Lower lobe of right lung (tissue), 2 donors: ENCODE results near the gene LUM. TPM values are rescaled to one million over a fixed set of nuclear protein-coding genes. Genes with fewer than 3 reads are reported as not detected.

ENCODE experiments used
- ATAC-seq, 2 donors: fragments of 200-7000 bp; cut with Tn5 transposase; one replicate each; pipeline ENCODE4 v1.9.1; 2020 to 2022; ENCODE audit warnings: mild to moderate bottlenecking in 2 of 2, moderate library complexity in 2 of 2
- DNase-seq: peaks from one replicate; pipeline ENCODE4 v3.0.0-alpha.2; 2020
- H3K27ac ChIP-seq: fragments of 200-600 bp; one replicate; pipeline ENCODE4 v1.8.0; 2022
- H3K27me3 ChIP-seq: fragments of 200-600 bp; one replicate; pipeline ENCODE4 v1.8.0; 2022; ENCODE audit warnings: low read depth
- H3K36me3 ChIP-seq: fragments of 200-600 bp; one replicate; pipeline ENCODE4 v1.8.0; 2022; ENCODE audit warnings: mild to moderate bottlenecking
- H3K4me1 ChIP-seq: fragments of 200-600 bp; one replicate; pipeline ENCODE4 v1.8.0; 2022
- H3K4me3 ChIP-seq: fragments of 200-600 bp; one replicate; pipeline ENCODE4 v1.8.0; 2022; ENCODE audit warnings: mild to moderate bottlenecking
- H3K9me3 ChIP-seq: fragments of 200-600 bp; one replicate; pipeline ENCODE4 v1.8.0; 2022
- intact Hi-C: fragments of 100-400 bp; cut with DNase I; formaldehyde crosslinking; loops from one replicate; pipeline ENCODE4 v1.11.0; 2022
- total RNA-seq: library from RNA; stranded (reverse); fragmentation: NEBNext Ultra II Directional; extraction: Animal tissue kit (Norgen Biotek cat#: 25700); gene quantifications from one replicate; pipeline ENCODE4 v1.2.1, GENCODE V29; 2021
- TF ChIP-seq, protein P1 (sequence below): fragments of 200-600 bp; IDR thresholded peaks from one replicate; pipeline ENCODE4 v1.8.0; 2022; ENCODE audit warnings: antibody characterized with exemption, mild to moderate bottlenecking
- donor health status: DM: no; HTN: yes; CAD: no; lungs with severe emphysema.

Gene LUM
- total RNA-seq, 1 donor from 2014 or later = 227 TPM

DNA sequence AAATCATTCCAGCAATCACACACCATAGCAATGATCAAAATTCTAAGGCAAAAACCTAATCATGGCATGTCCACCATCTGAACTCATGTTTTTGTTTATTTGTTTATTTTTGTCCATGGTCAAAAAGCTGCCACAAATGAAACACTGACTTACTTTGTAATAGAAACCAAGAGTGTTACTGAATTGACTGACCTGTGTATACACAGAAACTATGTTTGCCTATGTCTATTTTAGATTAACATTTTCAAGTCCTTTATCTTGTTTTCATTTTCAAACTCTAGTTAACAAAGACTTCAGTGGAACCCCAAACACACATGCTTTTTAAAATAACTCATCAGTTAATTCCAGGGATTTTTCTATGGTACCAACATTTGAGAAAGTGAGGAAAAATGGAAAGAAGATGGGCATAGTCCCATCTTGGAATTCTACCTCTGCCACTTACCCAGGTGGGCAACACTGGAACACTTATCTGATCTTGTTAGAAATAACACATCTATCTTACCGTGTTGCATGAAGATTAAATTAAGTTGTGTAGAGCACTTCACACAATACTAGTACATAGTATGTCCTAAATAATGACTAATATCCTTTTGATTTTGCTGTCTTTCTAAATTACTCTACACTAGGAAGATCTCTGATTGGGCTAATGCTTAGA, 6.4 kb downstream of the LUM start:
- intact Hi-C loops = no loop called here
- peak overlapping the region; percentile 17 for H3K4me3 ChIP-seq
- ATAC-seq = no peak
- no peak for DNase-seq
- H3K27ac ChIP-seq = no peak overlapping the region
- no peaks in the 10 kb centered on the region for H3K4me1 ChIP-seq
- TF ChIP-seq, protein P1, sequence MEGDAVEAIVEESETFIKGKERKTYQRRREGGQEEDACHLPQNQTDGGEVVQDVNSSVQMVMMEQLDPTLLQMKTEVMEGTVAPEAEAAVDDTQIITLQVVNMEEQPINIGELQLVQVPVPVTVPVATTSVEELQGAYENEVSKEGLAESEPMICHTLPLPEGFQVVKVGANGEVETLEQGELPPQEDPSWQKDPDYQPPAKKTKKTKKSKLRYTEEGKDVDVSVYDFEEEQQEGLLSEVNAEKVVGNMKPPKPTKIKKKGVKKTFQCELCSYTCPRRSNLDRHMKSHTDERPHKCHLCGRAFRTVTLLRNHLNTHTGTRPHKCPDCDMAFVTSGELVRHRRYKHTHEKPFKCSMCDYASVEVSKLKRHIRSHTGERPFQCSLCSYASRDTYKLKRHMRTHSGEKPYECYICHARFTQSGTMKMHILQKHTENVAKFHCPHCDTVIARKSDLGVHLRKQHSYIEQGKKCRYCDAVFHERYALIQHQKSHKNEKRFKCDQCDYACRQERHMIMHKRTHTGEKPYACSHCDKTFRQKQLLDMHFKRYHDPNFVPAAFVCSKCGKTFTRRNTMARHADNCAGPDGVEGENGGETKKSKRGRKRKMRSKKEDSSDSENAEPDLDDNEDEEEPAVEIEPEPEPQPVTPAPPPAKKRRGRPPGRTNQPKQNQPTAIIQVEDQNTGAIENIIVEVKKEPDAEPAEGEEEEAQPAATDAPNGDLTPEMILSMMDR = no peak
- H3K36me3 ChIP-seq = peaks cover 4% of the 10 kb centered on the region
- H3K27me3 ChIP-seq = no peaks in the 10 kb centered on the region
- no peaks in the 10 kb centered on the region for H3K9me3 ChIP-seq

DNA sequence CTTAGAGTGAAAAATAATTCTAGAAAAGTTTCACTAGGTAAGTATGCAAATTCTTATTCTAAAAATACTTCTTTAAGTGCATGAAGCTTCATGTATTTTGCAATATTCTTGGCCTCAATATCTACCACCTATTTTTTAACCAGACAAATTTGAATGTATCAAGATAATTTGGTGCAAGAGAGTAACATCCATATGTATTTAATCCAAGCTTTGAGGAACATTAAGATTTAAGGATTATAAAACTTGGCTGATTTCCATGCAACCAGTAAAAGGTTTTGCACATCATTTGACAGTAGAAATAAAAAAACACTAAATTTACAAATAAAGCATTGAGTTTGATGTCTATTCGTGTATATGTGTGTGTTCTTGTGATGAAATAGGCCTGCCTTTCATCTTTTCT, 7.7 kb downstream of the LUM start:
- Histone ChIP-seq H3K9me3 (no peaks in the 10 kb centered on the region), H3K4me3 (no peak overlapping the region), H3K36me3 (peaks cover 4% of the 10 kb centered on the region), H3K27me3 (no peaks in the 10 kb centered on the region), H3K27ac (no peak overlapping the region), H3K4me1 (peaks cover 6% of the 10 kb centered on the region)
- intact Hi-C loops = no loop called here
- DNase-seq (no peak), ATAC-seq (no peak)
- TF ChIP-seq, protein P1 = no peak

DNA sequence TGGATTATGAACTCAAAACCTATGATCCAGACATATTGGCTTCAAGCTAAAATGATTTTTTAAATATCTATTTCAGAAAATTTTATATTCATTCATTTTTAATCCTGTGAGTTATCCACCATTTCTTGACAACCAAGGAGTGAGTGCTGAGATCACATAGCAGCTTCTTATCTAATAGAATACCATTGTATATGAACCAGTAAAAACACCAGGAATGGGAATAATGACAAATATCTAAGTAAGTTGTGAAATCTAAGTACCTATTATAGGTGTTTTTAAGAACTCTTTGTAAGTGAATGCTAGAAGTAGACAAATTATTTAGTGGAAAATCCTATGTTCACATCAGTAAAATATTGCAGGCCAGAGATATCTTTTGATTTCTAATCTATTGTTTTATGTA, 8.2 kb downstream of the LUM start:
- Histone ChIP-seq H3K4me1 (peaks cover 6% of the 10 kb centered on the region), H3K27ac (no peak overlapping the region), H3K9me3 (no peaks in the 10 kb centered on the region), H3K36me3 (peaks cover 4% of the 10 kb centered on the region), H3K4me3 (no peak overlapping the region), H3K27me3 (no peaks in the 10 kb centered on the region)
- TF ChIP-seq, protein P1 = no peak
- DNase-seq (no peak), ATAC-seq (no peak)
- intact Hi-C loops = no loop called here

DNA sequence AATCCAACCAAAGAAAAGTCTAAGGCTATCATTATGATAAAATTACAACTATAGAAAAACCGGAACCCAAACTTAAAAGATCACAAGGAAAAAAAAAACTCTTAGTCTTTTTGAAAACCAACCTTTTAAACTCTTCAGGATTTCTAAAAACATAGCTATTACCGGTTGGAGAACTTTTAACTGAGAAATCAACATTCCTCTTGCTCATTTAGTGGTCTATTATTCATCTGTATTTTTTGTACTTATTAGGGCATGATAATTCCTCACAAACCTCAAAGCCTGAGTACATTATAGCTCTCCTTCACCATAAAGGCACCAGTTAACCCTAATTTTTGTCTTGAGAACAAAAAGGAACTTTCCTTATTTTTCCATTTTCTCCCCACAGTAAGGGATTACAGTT, 10.4 kb downstream of the LUM start:
- TF ChIP-seq, protein P1 = no peak
- Histone ChIP-seq H3K27ac (no peak overlapping the region), H3K9me3 (no peaks in the 10 kb centered on the region)

DNA sequence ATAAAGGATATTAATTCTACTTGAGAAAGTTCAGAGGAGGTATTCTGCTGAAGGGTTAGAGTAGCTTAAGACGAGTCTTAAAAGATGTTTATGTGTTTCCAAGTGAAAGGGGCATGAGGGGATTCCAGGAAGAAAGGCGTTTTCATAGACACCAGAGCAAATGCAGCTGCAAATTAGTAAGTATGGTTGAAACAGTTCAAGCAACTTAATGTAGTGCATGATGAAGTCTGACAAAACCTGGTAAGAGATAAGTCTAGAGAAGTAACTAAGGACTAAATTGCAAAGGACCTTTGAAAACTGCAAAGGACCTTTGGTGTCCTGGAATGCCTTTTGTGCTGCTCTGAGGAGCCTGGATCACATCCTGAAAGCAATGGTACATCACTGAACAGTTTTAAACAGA, 11.5 kb downstream of the LUM start:
- TF ChIP-seq, protein P1 = no peak
- ATAC-seq (no peak), DNase-seq (no peak)
- Histone ChIP-seq H3K36me3 (peaks cover 4% of the 10 kb centered on the region), H3K27me3 (no peaks in the 10 kb centered on the region), H3K27ac (no peak overlapping the region), H3K9me3 (no peaks in the 10 kb centered on the region), H3K4me3 (no peak overlapping the region), H3K4me1 (peaks cover 6% of the 10 kb centered on the region)
- intact Hi-C loops = no loop called here

More for the DNA sequence above, 10.4 kb downstream of the LUM start:
- ATAC-seq = no peak
- Histone ChIP-seq H3K27me3 (no peaks in the 10 kb centered on the region), H3K36me3 (peaks cover 4% of the 10 kb centered on the region), H3K4me3 (no peak overlapping the region), H3K4me1 (peaks cover 6% of the 10 kb centered on the region)
- no peak for DNase-seq
- intact Hi-C loops = no loop called here
